HG03469 (cell line): Measurements from ENCODE around the gene CCDC8.
"Not testable (repeated sequence)": the region's sequence is repeated elsewhere in the genome, so short reads cannot be mapped to it uniquely, and the experiment has no call there.

Source experiments
- ATAC-seq: cut with Tn5 transposase; IDR thresholded peaks from one replicate; pipeline ENCODE4 v1.9.1; 2021; ENCODE audit warnings: mild to moderate bottlenecking, moderate library complexity, moderate number of reproducible peaks; ENCODE audit not compliant: unreplicated experiment

The CCDC8 gene, protein sequence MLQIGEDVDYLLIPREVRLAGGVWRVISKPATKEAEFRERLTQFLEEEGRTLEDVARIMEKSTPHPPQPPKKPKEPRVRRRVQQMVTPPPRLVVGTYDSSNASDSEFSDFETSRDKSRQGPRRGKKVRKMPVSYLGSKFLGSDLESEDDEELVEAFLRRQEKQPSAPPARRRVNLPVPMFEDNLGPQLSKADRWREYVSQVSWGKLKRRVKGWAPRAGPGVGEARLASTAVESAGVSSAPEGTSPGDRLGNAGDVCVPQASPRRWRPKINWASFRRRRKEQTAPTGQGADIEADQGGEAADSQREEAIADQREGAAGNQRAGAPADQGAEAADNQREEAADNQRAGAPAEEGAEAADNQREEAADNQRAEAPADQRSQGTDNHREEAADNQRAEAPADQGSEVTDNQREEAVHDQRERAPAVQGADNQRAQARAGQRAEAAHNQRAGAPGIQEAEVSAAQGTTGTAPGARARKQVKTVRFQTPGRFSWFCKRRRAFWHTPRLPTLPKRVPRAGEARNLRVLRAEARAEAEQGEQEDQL

DNA sequence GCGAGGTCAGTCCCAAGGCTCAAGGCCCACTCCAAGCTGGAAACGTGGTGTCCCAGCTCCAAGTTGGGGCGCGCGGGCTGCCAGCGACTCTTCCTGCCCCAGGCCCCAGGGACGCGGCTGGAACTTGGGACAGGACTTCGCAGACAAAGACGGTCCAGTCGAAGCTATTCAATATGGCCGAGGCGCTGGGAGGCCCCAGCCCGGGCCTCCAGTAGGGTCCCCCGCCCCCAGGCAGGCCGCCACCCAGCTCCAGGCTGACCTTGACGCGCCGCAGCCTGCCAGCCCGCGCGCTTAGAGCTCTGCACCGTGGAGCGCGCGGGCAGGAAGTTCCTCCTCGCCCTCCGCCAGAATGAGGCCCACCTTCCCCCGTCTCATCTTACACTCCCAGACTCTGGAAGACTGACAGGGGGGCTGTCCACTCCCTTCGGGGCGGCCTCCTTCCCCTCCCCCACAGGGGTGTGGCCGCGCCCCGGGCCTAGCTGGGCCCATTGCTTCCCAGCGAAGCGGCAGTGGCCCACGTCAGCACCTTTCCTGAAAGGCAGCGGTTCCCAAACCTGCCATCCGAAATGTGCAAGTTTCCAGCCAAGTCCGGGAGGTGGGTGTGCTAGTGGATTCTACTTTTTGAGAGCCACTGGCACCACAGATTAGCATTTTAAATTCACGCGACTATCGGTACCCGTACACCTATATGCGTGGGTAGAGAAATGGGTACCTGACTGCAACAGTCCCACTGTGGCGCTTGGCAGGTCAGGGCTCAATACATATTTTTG is at the start of gene CCDC8:
Gene CCDC8 (minus strand): TSS at position 303 of the 770 bp plus-strand sequence. CDS start 754 bp downstream, outside the sequence.
- no peak for ATAC-seq

DNA sequence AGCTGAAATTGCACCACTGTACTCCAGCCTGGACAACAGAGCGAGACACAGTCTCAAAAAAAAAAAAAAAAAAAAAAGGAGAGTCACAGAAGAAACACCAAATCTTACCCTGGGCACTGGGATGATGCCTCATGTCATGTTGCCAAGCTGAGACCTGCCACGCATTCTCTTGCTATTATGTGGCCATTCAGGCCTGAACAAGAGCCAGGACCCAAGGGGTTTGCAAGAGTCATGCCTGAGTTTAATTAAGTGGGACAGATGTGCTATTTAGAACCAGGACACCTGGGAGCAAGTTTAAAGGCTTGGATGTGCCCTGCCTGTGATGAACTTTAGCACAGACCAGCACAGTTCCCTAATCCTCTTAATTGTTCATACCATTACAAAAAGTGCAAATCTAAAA is 48.2 kb upstream of the CCDC8 start:
- ATAC-seq = no peak

DNA sequence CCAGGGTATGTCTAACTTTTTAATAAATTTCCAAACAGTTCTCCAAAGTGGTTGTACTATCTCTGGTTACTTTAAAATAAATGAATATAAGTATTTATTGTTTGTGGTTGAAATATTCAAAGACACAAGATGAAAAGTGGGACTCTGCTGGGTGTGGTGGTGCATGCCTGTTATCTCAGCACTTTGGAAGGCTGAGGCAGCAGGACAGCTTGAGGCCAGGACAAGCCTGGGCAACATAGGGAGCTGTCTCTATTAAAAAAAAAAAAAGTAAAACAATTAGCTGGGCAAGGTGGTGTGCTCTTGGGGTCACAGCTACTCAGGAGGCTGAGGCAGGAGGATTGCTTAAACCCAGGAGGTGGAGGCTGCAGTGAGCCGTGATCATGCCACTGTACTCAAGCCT is 47.6 kb upstream of the CCDC8 start:
- ATAC-seq = no peak

DNA sequence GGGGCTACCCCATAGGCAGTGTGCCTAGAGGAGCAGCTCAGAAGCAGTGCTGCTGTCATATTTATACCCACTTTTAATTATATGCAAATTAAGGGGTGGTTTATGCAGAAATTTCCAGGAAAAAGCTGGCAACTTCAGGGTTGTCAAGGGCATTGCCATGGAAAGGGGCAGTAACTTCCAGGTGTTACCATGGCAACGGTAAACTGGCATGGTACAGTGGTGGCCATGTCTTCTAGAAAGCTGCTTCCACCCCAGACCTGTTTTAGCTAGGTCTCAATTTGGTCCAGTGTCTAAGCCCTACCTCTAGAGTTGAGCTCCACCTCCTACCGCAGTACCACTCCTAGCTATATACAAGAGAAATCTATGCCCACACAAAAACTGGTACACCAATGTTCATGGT is 46.7 kb upstream of the CCDC8 start:
- no peak for ATAC-seq

DNA sequence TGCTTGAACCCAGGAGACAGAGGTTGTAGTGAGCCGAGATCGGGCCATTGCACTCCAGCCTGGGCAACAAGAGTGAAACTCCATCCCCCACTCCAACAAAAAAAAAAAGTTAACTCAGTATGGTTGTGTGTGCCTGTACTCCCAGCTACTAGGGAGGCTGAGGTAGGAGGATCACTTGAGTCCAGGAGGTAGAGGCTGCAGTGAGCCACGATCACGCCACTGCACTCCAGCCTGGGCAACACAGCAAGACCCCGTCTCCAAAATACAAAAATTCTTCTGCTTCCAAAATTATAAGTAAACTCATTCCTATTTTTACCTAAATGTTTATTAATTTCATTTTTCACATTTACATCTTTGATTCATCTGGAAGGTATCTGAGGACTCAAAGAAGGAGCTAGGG is 43.6 kb upstream of the CCDC8 start:
- no peak for ATAC-seq

DNA sequence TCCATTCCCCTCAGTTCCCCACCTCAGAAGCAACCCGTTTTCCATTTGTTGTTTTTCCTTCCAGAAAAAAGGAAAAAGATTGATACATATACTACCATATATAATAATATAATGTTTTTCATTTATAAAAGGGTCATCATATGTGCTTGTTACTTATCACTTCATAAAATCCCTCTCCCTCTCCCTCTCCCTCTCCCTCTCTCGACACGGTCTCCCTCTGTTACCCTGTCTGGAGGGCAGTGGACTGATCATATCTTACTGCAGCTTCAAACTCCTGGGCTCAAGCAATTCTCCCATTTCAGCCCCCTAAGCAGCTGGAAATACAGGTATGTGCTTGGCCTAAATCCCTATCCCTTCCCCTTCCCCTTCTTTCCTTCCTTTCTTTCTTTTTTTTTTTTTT is 40.9 kb upstream of the CCDC8 start:
- ATAC-seq = no peak

DNA sequence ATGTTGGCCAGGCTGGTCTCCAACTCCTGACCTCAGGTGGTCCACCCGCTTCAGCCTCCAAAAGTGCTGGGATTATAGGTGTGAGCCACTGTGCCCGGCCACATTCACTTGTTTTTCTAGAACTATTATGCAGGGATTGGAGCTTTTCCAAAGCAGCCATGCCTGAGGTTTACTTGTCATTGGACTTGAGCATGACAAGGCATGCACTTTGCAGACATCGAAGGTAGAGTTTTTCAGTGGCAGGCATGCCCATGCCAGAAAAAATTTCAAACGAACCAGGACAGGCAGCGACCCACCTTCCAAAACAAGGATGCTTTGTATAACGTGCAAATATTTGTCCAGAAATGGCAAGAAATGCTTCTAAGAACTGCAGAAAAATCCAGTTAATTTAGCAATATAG is 40.3 kb upstream of the CCDC8 start:
- ATAC-seq = no peak

DNA sequence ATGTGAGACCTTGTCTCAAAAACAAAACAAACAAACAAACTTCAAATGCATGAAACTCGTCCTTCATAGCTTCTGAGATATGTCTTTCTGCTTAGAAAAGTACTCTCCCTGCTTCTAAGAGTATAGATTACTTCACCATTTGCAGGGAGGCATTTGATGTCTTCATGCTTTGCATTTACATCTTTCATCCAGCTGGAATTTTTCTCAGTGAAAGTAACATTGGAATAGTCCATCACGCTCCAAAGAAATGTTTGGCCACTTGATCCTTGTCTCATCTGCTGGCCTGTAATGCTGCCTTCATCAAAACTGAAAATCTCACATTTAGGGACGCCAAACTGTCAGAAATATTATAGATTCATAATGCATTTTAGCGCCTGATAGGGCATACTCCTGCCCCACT is 38.8 kb upstream of the CCDC8 start:
- ATAC-seq = no peak

DNA sequence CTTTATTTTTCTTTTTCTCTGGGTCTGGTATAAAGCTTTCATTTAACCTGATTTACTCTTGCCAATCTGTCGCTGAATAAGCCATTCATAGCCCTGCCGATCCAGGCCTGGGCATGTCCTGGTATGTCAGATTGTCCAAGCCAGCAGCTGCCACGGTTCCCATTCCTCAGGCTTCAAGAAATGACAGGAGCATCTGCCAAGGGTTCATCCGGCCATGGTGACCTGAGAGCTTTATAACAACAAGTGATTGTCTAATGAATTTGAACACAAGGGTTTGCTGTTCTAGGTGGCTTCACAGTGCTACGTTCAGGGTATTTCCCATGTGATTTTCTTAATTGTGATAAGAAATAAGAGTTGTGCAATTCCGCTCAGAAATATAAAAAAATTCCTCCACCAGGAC is 38.0 kb upstream of the CCDC8 start:
- no peak for ATAC-seq

DNA sequence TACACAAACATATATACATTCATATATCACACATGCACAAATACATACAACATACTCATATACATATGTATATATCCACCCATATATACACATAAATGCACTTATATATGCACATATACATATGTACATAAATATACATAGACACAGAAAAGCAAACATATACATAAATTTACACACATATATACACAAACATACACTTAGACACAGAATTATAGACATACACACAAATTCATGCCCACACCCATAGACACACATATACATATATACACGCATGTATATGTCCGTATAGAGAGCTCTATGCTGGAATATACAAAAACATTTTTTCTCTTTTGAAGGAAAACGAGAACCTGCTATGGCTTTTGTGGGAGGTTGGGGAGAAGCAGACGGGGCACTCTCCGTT is 37.4 kb upstream of the CCDC8 start:
- ATAC-seq = no peak

DNA sequence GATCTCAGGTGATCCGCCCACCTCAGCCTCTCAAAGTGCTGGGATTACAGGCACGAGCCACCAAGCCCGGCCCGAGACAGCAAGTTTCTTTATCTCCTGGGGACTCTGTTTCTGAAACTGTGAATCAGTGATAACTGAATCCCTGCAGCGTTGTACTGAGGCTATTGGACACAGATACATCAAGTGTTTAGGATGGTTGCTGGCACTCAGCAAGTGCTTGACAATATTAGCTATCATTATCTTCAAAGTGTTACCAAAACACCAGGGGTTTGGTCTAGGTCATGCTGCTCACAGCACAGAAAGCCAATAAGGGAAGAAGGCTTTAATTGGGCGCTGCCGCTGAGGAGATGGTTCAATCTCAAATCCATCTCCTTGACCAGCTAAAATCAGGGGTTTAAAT is 35.9 kb upstream of the CCDC8 start:
- no peak for ATAC-seq

DNA sequence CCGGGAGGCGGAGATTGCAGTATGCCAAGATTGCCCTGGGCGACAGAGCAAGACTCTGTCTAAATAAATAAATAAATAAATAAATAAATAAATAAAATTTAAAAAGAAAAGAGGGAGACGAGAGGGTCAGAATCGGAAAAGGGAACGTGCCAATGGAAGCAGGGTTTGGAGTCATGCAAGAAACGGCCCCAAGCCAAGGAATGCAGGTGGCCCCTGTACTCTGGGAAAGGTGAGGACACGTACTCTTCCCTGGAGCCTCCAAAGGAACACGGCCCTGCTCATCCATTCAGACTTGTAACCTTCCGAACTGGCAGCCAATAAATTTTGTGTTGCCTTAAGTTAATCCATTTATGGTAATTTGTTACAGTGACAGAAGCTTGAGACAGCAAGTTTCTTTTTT is 35.2 kb upstream of the CCDC8 start:
- ATAC-seq = no peak

DNA sequence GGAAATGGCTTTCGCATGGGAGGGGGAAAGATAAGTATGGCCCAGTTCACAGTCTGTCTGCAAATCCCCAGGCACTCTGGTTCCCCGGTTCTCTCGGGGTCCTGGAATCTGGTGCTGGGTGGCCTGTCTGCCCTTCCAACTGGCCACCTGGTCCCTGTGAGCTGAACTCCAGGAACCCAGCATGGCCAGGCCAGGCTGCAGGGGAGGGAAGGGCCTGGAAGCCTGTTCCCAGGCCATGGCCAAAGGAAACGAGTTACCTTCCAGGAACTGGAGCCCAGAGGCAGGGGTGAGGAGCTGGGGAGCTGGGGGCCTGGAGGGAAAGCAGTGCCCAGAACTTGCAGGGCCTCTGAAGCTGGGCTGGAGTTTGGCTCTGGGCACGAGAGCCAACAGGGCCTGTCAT is 34.5 kb upstream of the CCDC8 start:
- no peak for ATAC-seq

DNA sequence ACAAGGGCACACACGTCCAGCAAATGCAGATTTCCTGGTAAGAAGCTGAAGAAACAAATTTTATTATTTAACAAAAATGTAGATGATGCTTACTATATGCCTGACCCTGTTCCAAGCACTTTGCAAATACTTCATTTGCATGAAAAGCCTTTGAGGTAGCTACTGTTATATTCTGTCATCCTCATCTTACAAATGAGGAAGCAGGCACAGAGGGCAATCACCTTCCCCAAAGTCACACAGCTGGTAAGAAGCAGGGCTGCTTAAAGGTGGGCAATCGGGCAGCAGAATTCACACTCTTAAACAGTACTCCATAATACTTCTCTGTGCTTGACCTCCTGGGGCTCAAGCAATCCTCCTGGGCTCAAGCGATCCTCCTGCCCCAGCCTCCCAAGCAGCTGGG is 33.6 kb upstream of the CCDC8 start:
- no peak for ATAC-seq

DNA sequence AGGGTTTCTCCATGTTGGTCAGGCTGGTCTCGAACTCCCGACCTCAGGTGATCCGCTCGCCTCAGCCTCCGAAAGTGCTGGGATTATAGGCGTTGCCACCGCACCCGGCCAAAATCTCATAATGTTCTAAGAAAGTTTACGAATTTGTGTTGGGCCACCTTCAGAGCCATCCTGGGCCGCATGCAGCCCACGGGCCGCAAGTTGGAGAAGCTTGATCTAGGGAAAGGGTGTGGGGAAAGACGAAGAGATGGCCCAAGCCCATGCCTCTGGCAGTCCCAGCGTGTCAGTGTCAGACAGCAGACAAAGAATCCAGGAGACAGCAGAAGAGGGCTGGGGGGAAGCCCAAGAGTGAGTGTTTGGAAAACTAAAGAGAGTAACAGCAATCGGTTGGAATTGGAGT is 32.7 kb upstream of the CCDC8 start:
- ATAC-seq = no peak

DNA sequence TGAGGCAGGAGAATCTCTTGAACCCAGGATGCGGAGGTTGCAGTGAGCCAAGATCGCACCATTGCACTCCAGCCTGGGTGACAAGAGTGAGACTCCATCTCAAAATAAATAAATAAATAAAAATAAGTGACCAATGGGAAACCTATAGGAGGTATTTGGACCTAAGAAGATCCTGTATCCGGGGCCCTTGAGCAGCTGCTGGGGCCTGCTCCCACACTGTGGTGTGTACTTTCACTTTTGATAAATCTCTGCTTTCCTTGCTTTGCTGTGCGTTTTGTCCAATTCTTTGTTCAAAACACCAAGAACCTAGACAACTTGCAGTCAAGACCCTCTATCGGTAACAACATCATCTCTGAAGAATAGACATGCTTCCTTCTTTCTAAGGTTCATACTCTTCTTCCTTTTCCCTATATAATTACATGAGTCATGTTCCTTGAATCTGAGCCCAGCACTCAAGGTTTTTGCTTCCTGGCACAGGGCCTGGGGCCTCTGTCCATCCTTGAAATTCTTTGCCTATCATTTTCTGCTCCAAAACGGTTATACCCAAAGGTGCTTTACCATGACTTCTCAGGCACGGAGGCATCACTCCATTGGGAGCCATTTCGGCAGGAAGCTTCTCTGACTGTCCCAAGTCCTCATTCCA is 29.6 kb upstream of the CCDC8 start:
- ATAC-seq = no peak

DNA sequence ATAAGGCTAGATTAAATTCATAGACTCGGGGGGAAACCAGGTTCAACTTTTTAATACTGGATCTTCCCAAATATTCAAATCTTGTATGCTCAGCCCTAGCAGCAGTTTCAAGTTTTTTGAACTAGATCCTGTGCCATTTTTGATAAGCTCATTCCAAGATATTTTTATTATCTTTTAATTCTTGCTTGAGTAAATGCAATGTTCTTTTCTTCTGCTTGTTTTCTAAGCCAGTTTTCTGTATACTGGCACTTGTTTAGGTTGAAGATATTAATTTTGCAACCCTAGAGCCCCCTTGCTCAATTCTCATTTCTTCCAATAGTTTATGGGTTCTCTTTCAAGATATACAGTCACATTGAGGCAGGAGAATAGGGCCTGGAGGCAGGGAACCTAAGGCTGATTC is 28.5 kb upstream of the CCDC8 start:
- ATAC-seq = no peak

DNA sequence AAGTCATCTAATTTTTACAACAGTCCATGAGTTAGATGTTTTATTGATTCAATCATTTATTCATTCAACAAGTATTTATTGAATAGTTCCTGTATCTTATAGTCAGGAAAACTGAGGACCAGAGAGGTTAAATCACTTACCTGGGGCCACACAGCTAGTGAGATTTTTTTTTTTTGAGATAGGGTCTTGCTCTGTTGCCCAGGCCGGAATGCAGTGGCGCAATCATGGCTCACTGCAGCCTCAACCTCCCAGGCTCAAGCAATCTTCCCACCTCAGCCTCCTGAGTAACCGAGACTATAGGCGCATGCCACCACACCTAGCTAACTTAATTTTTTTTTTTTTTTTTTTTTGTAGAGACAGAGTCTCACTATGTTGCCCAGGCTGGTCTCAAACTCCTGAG is 22.3 kb upstream of the CCDC8 start:
- ATAC-seq = not testable (repeated sequence)

DNA sequence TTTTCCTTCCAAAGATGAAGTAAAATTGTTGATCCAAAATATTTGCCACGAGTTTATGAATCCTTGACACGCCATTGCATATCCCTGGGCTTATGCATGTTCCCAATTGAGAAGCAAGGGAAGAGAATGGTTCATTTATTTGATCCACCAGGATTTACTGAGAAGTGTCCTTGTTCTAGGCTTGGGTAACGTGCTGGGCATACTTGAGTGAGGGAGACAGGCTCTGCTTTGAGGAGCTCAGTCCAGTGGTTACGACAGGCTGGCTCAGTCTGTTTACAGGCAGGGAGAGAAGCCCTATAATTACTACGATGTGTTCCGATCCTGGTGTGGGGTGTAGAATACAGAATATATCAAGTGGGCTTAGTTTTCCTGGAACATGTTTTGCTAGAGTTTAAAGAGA is 21.6 kb upstream of the CCDC8 start:
- ATAC-seq = no peak

DNA sequence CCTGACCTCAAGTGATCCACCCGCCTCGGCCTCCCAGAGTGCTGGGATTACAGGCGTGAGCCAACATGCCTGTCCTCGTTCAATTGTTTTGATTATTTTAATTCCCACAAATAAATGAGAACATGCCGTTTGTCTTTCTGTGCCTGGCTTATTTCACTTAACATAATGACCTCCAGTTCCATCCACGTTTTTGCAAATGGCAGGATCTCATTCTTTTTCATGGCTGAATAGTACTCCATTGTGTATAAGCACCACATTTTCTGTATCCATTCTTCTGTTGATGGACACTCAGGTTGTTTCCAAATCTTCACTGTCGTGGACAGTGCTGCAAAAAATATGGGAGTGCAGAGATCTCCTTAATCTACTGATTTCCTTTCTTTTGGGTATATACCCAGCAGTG is 20.1 kb upstream of the CCDC8 start:
- not testable (repeated sequence) for ATAC-seq

DNA sequence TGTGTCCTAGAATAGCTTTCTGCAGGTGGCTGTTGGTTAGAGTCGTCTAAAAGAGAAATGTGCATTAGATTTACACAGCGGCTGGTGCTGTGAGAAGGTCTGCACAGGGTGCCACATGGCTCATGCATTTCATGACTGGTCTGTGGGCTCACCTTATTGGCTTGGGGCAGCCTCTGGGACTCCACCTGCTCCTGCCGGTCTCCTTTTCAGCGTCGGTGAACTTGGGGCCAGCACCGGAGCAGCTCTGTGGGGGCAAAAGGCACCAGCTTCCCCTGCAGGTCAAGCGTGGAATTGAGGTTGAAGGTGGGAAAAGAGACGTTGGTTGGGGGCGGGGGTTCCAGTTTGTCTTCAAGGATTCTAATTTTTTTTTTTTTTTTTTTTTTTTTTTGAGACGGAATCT is 18.5 kb upstream of the CCDC8 start:
- no peak for ATAC-seq

DNA sequence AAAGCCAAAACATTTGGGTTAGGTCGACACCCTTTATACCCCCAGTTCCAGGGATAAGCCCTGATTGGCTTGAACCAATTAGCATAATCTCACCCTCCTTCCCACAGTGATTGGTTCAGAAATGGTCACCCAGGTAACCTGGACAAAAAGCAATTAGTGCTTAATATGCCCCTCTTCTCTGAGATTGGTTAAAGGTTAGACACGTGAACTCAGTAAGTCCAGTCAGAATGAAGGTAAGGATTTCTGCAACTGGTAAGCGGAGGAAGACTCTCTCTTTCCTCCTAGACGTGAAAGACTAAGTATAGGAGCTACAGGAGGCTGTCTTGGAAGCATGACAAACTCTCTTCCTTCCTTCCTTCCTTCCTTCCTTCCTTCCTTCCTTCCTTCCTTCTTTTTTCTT is 16.6 kb upstream of the CCDC8 start:
- no peak for ATAC-seq
